Astrocyte (in vitro differentiated cells and primary cell): Measurements from ENCODE around the gene NPAS3. TPM values are rescaled to one million over a fixed set of nuclear protein-coding genes. Genes with fewer than 3 reads are reported as not detected.
A peak's percentile ranks its signal among the peaks of the same experiment; 100 is the strongest.

Source experiments
- DNase-seq: peaks from one replicate; pipeline ENCODE4 v3.0.0-alpha.2; 2010; ENCODE audit warnings: low read depth
- FAIRE-seq: peaks from 2 replicates; lab custom pipeline; 2011; peaks lifted over from hg19 to GRCh38; lab: Jason Lieb, UNC
- H2AFZ ChIP-seq: 2 replicates; pipeline ENCODE4 v1.6.0; 2012; ENCODE audit warnings: low read depth, low read length, inconsistent platforms
- H3K27ac ChIP-seq: 2 replicates; pipeline ENCODE4 v1.5.1; 2011; ENCODE audit warnings: low read depth, low read length, inconsistent platforms
- H3K27me3 ChIP-seq: 2 replicates; pipeline ENCODE4 v1.6.0; 2011; ENCODE audit warnings: low read length, inconsistent platforms; ENCODE audit not compliant: insufficient read depth
- H3K36me3 ChIP-seq: 2 replicates; pipeline ENCODE4 v1.5.1; 2011; ENCODE audit warnings: low read length, inconsistent platforms; ENCODE audit not compliant: insufficient read depth
- H3K4me1 ChIP-seq: 2 replicates; pipeline ENCODE4 v1.5.1; 2011; ENCODE audit warnings: low read length, inconsistent platforms; ENCODE audit not compliant: insufficient read depth
- H3K4me2 ChIP-seq: 2 replicates; pipeline ENCODE4 v1.6.0; 2012; ENCODE audit warnings: low read length, inconsistent platforms
- H3K4me3 ChIP-seq: 2 replicates; pipeline ENCODE4 v1.5.1; 2011; ENCODE audit warnings: low read depth, mild to moderate bottlenecking, low read length, inconsistent platforms; ENCODE audit not compliant: insufficient read depth
- H3K79me2 ChIP-seq: 2 replicates; pipeline ENCODE4 v1.6.0; 2012; ENCODE audit warnings: mild to moderate bottlenecking, low read length, inconsistent platforms; ENCODE audit not compliant: insufficient read depth
- H3K9ac ChIP-seq: 2 replicates; pipeline ENCODE4 v1.6.0; 2012; ENCODE audit warnings: mild to moderate bottlenecking, low read length, inconsistent platforms
- H3K9me3 ChIP-seq: 2 replicates; pipeline ENCODE4 v1.5.1; 2012; ENCODE audit warnings: low read depth, mild to moderate bottlenecking, low read length, inconsistent platforms; ENCODE audit not compliant: insufficient read depth
- H4K20me1 ChIP-seq: 2 replicates; pipeline ENCODE4 v1.6.0; 2012; ENCODE audit warnings: low read length, inconsistent platforms; ENCODE audit not compliant: insufficient read depth
- H3K27ac Mint-ChIP-seq: one replicate; pipeline ENCODE4 v1.8.0; 2021; ENCODE audit warnings: mild to moderate bottlenecking, mixed read lengths; ENCODE audit not compliant: unreplicated experiment
- H3K27me3 Mint-ChIP-seq: one replicate; pipeline ENCODE4 v1.8.0; 2021; ENCODE audit warnings: low read depth, mixed read lengths; ENCODE audit not compliant: unreplicated experiment
- H3K36me3 Mint-ChIP-seq: one replicate; pipeline ENCODE4 v1.8.0; 2021; ENCODE audit warnings: low read depth, mixed read lengths; ENCODE audit not compliant: unreplicated experiment
- H3K4me1 Mint-ChIP-seq: one replicate; pipeline ENCODE4 v1.8.0; 2021; ENCODE audit warnings: low read depth, mixed read lengths; ENCODE audit not compliant: unreplicated experiment
- H3K4me3 Mint-ChIP-seq: one replicate; pipeline ENCODE4 v1.8.0; 2021; ENCODE audit warnings: mild to moderate bottlenecking, moderate library complexity, mixed read lengths; ENCODE audit not compliant: unreplicated experiment
- H3K9me3 Mint-ChIP-seq: one replicate; pipeline ENCODE4 v1.8.0; 2021; ENCODE audit warnings: mild to moderate bottlenecking, mixed read lengths; ENCODE audit not compliant: unreplicated experiment
- CTCF ChIP-seq: IDR thresholded peaks from 2 replicates; pipeline ENCODE4 v1.5.1; 2011; ENCODE audit warnings: low read depth, mild to moderate bottlenecking, inconsistent platforms, low read length, moderate library complexity; ENCODE audit not compliant: insufficient read depth
- EZH2 ChIP-seq: IDR thresholded peaks from 2 replicates; pipeline ENCODE4 v1.6.1; 2012; ENCODE audit warnings: mild to moderate bottlenecking, low read length, inconsistent platforms; ENCODE audit not compliant: insufficient read depth
- total RNA-seq: library from RNA; stranded (reverse); gene quantifications from 2 replicates; pipeline ENCODE4 v1.2.1, GENCODE V29; 2021

Gene NPAS3
- total RNA-seq, 1 donor from 2014 or later, result 2.6 TPM

DNA sequence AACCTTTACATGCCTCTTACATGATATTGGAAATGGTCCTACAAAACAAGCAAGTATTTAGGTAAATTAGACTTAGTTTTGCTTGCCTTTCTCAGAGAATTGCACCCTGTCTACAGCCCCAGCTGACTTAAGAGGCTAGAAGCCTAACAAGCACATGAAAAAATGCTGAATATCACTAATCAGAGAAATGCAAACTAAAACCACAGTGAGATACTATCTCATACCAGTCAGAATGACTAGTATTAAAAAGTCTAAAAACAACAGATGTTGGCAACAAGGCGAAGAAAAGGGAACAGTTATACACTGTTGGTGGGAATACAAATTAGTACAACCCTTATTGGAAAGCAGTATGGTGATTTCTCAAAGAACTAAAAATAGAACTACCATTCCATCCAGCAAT lies 908.4 kb downstream of the NPAS3 start:
- Mint-ChIP-seq H3K27me3 (peaks cover 4% of the 10 kb centered on the region), H3K4me3 (no peak overlapping the region), H3K9me3 (peaks cover 4% of the 10 kb centered on the region), H3K4me1 (peaks cover 20% of the 10 kb centered on the region), H3K36me3 (no peaks in the 10 kb centered on the region), H3K27ac (no peak overlapping the region)
- no peak overlapping the region for H3K4me3 ChIP-seq
- no peaks in the 10 kb centered on the region for H4K20me1 ChIP-seq
- no peak for TF ChIP-seq EZH2
- H2AFZ ChIP-seq, result no peak overlapping the region
- H3K27me3 ChIP-seq, result no peaks in the 10 kb centered on the region
- no peak overlapping the region for H3K4me2 ChIP-seq
- H3K9me3 ChIP-seq, result no peaks in the 10 kb centered on the region
- H3K4me1 ChIP-seq, result no peaks in the 10 kb centered on the region
- H3K27ac ChIP-seq, result no peak overlapping the region
- H3K36me3 ChIP-seq, result no peaks in the 10 kb centered on the region
- H3K9ac ChIP-seq, result no peak overlapping the region
- FAIRE-seq (no peak), DNase-seq (peak; percentile 87)
- H3K79me2 ChIP-seq, result no peaks in the 10 kb centered on the region

DNA sequence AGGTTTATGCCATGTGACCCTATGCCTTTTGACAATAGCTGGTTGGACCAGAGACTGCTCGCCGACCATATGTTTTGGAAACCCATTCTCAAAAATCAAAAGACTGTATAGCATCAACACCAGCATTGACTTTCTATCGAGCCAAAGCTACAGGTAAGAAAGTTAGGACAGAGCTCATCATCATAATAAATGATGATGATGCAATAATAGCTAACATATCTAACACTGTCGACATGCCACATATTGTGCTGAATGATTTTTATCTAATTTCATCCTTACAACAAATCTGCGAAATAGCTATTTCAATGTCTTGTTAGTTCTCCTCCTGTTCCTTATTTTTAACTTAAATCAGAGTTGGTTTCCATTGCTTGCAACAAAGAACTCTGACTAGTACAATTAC lies 909.3 kb downstream of the NPAS3 start:
- Histone ChIP-seq H3K36me3 (no peaks in the 10 kb centered on the region), H2AFZ (no peak overlapping the region), H3K9ac (no peak overlapping the region), H3K9me3 (no peaks in the 10 kb centered on the region), H3K27ac (no peak overlapping the region), H4K20me1 (no peaks in the 10 kb centered on the region), H3K4me1 (no peaks in the 10 kb centered on the region), H3K4me3 (no peak overlapping the region), H3K4me2 (no peak overlapping the region), H3K79me2 (no peaks in the 10 kb centered on the region), H3K27me3 (no peaks in the 10 kb centered on the region)
- Mint-ChIP-seq H3K4me3 (no peak overlapping the region), H3K27ac (no peak overlapping the region), H3K27me3 (peaks cover 4% of the 10 kb centered on the region), H3K9me3 (peaks cover 4% of the 10 kb centered on the region), H3K36me3 (no peaks in the 10 kb centered on the region), H3K4me1 (peaks cover 17% of the 10 kb centered on the region)
- TF ChIP-seq CTCF, result no peak
- TF ChIP-seq EZH2, result no peak
- DNase-seq, result no peak
- FAIRE-seq, result no peak

- no peaks in the 10 kb centered on the region for H4K20me1 ChIP-seq
- H3K4me2 ChIP-seq, result no peak overlapping the region
- TF ChIP-seq EZH2 (no peak), CTCF (peak; percentile 73)
- Mint-ChIP-seq H3K27me3 (peaks cover 4% of the 10 kb centered on the region), H3K4me3 (no peak overlapping the region), H3K36me3 (no peaks in the 10 kb centered on the region), H3K4me1 (peaks cover 14% of the 10 kb centered on the region), H3K27ac (peak overlapping the region; percentile 12), H3K9me3 (peaks cover 4% of the 10 kb centered on the region)
- no peaks in the 10 kb centered on the region for H3K79me2 ChIP-seq
- FAIRE-seq (no peak), DNase-seq (peak; percentile 30)
- no peaks in the 10 kb centered on the region for H3K27me3 ChIP-seq
- no peak overlapping the region for H3K4me3 ChIP-seq
- no peak overlapping the region for H3K9ac ChIP-seq
- H3K4me1 ChIP-seq, result no peaks in the 10 kb centered on the region
- H3K27ac ChIP-seq, result no peak overlapping the region
- no peak overlapping the region for H2AFZ ChIP-seq
- no peaks in the 10 kb centered on the region for H3K36me3 ChIP-seq
- H3K9me3 ChIP-seq, result no peaks in the 10 kb centered on the region
These were observed 910.2 kb downstream of the NPAS3 start for GRCh38 chr14:33848706-33849454.
